ENCODE results near the gene PRRT1. TPM values are rescaled to one million over a fixed set of nuclear protein-coding genes. Genes with fewer than 3 reads are reported as not detected.
A peak's percentile ranks its signal among the peaks of the same experiment; 100 is the strongest.
"Not testable (repeated sequence)": the region's sequence is repeated elsewhere in the genome, so short reads cannot be mapped to it uniquely, and the experiment has no call there.

Gene PRRT1
- total RNA-seq, 1 experiment from 2014 or later = 0.30 TPM

- peaks cover 10% of the 10 kb centered on the region for H3K4me1 ChIP-seq
- H3K4me3 ChIP-seq = no peak overlapping the region
- no peak overlapping the region for H3K27ac ChIP-seq
These were observed 39.4 kb upstream of the PRRT1 start for GRCh38 chr6:32190911-32191677.

GRCh38 chr6:32190054-32190851 is 38.5 kb upstream of the PRRT1 start, which contains the start of gene PBX2:
PBX2 (minus strand) TSS chr6:32190202; CDS start chr6:32189915, 287 bp downstream.
- H3K4me1 ChIP-seq = peaks cover 10% of the 10 kb centered on the region
- peak within 1 kb of the TSS; percentile 68 for H3K4me3 ChIP-seq
- H3K27ac ChIP-seq = peak within 1 kb of the TSS; percentile 60
- peak; percentile 87 to 88 for DNase-seq
- H3K9me3 ChIP-seq (replicated peaks) = no peaks in the 10 kb centered on the region
- H3K27me3 ChIP-seq = no peaks in the 10 kb centered on the region
- H3K36me3 ChIP-seq = peaks cover 4% of the 10 kb centered on the region; the same call in 1 of the 2 replicates

More at GRCh38 chr6:32190911-32191677, 39.4 kb upstream of the PRRT1 start:
- no peaks in the 10 kb centered on the region for H3K27me3 ChIP-seq
- H3K9me3 ChIP-seq (replicated peaks) = no peaks in the 10 kb centered on the region
- DNase-seq = no peak
- peaks cover 4% of the 10 kb centered on the region; the same call in 1 of the 2 replicates for H3K36me3 ChIP-seq

- no peak for DNase-seq
- Histone ChIP-seq H3K4me3 (peak overlapping the region; percentile 68), H3K4me1 (peaks cover 10% of the 10 kb centered on the region), H3K27me3 (no peaks in the 10 kb centered on the region), H3K9me3 (replicated peaks) (no peaks in the 10 kb centered on the region), H3K27ac (peak overlapping the region; percentile 60; the same call in 1 of the 2 replicates), H3K36me3 (peaks cover 4% of the 10 kb centered on the region; the same call in 1 of the 2 replicates)
These were observed 38.0 kb upstream of the PRRT1 start for GRCh38 chr6:32189742-32190053.

GRCh38 chr6:32189069-32189741 is 37.5 kb upstream of the PRRT1 start:
- peaks cover 10% of the 10 kb centered on the region for H3K4me1 ChIP-seq
- DNase-seq = no peak
- no peaks in the 10 kb centered on the region for H3K27me3 ChIP-seq
- peak overlapping the region; percentile 68 for H3K4me3 ChIP-seq
- peak overlapping the region; percentile 60; the same call in 1 of the 2 replicates for H3K27ac ChIP-seq
- peaks cover 4% of the 10 kb centered on the region; the same call in 1 of the 2 replicates for H3K36me3 ChIP-seq
- H3K9me3 ChIP-seq (replicated peaks) = no peaks in the 10 kb centered on the region

- peaks cover 10% of the 10 kb centered on the region for H3K4me1 ChIP-seq
- peak; percentile 25 to 29 for DNase-seq
These were observed 36.8 kb upstream of the PRRT1 start for GRCh38 chr6:32188381-32189068.

GRCh38 chr6:32187725-32188380 is 36.1 kb upstream of the PRRT1 start:
- H3K4me1 ChIP-seq; H3K36me3 ChIP-seq; DNase-seq; H3K27ac ChIP-seq; H3K27me3 ChIP-seq; H3K9me3 ChIP-seq (replicated peaks): not testable (repeated sequence)
- H3K4me3 ChIP-seq = peak overlapping the region; percentile 68; the same call in 1 of the 2 replicates

More at GRCh38 chr6:32188381-32189068, 36.8 kb upstream of the PRRT1 start:
- Histone ChIP-seq H3K27me3 (no peaks in the 10 kb centered on the region), H3K36me3 (peaks cover 4% of the 10 kb centered on the region; the same call in 1 of the 2 replicates), H3K4me3 (peak overlapping the region; percentile 68), H3K27ac (no peak overlapping the region), H3K9me3 (replicated peaks) (no peaks in the 10 kb centered on the region)

GRCh38 chr6:32187009-32187709 is 35.4 kb upstream of the PRRT1 start:
- no peak overlapping the region for H3K27ac ChIP-seq
- H3K4me3 ChIP-seq = no peak overlapping the region
- H3K36me3 ChIP-seq = peaks cover 4% of the 10 kb centered on the region; the same call in 1 of the 2 replicates
- no peak for DNase-seq
- H3K4me1 ChIP-seq = peaks cover 7% of the 10 kb centered on the region; the same call in 1 of the 2 replicates
- H3K27me3 ChIP-seq = no peaks in the 10 kb centered on the region
- no peaks in the 10 kb centered on the region for H3K9me3 ChIP-seq (replicated peaks)

GRCh38 chr6:32186151-32186840 is 34.6 kb upstream of the PRRT1 start:
- H3K36me3 ChIP-seq, H3K27ac ChIP-seq: not testable (repeated sequence)

GRCh38 chr6:32185681-32186131 is 34.0 kb upstream of the PRRT1 start:
- not testable (repeated sequence) for H3K4me3 ChIP-seq; H3K9me3 ChIP-seq (replicated peaks); H3K27ac ChIP-seq; H3K4me1 ChIP-seq; H3K27me3 ChIP-seq; H3K36me3 ChIP-seq
- DNase-seq = peak; percentile 75 to 80

More at GRCh38 chr6:32186151-32186840, 34.6 kb upstream of the PRRT1 start:
- not testable (repeated sequence) for DNase-seq; H3K9me3 ChIP-seq (replicated peaks); H3K4me1 ChIP-seq; H3K27me3 ChIP-seq; H3K4me3 ChIP-seq

- no peak for DNase-seq
- Histone ChIP-seq H3K27ac (no peak within 1 kb of the TSS), H3K4me1 (peaks cover 4% of the 10 kb centered on the region; the same call in 1 of the 2 replicates), H3K4me3 (no peak within 1 kb of the TSS), H3K9me3 (replicated peaks) (no peaks in the 10 kb centered on the region), H3K27me3 (no peaks in the 10 kb centered on the region), H3K36me3 (peaks cover 4% of the 10 kb centered on the region; the same call in 1 of the 2 replicates)
These were observed 32.4 kb upstream of the PRRT1 start, which contains the start of gene AGER for GRCh38 chr6:32184084-32184640. AGER (minus strand) TSS chr6:32184253; CDS start chr6:32184222, 31 bp downstream.

GRCh38 chr6:32183483-32184083 is 31.8 kb upstream of the PRRT1 start:
- Histone ChIP-seq H3K4me3 (no peak overlapping the region), H3K27me3 (no peaks in the 10 kb centered on the region), H3K4me1 (peaks cover 2% of the 10 kb centered on the region; the same call in 1 of the 2 replicates), H3K9me3 (replicated peaks) (no peaks in the 10 kb centered on the region), H3K36me3 (peaks cover 4% of the 10 kb centered on the region; the same call in 1 of the 2 replicates), H3K27ac (no peak overlapping the region)
- no peak for DNase-seq

GRCh38 chr6:32183030-32183429 is 31.3 kb upstream of the PRRT1 start:
- Histone ChIP-seq H3K9me3 (replicated peaks) (no peaks in the 10 kb centered on the region), H3K27me3 (no peaks in the 10 kb centered on the region), H3K4me1 (no peaks in the 10 kb centered on the region), H3K36me3 (peaks cover 4% of the 10 kb centered on the region; the same call in 1 of the 2 replicates), H3K4me3 (no peak overlapping the region), H3K27ac (no peak overlapping the region)
- DNase-seq = no peak
